HG03521 (cell line): ENCODE measurements around the gene R3HDM4.
"Not testable (repeated sequence)": the region's sequence is repeated elsewhere in the genome, so short reads cannot be mapped to it uniquely, and the experiment has no call there.

Experiments
- ATAC-seq: cut with Tn5 transposase; IDR thresholded peaks from one replicate; pipeline ENCODE4 v1.9.1; 2021; ENCODE audit warnings: mild to moderate bottlenecking, moderate library complexity; ENCODE audit not compliant: unreplicated experiment

R3HDM4 gene

DNA sequence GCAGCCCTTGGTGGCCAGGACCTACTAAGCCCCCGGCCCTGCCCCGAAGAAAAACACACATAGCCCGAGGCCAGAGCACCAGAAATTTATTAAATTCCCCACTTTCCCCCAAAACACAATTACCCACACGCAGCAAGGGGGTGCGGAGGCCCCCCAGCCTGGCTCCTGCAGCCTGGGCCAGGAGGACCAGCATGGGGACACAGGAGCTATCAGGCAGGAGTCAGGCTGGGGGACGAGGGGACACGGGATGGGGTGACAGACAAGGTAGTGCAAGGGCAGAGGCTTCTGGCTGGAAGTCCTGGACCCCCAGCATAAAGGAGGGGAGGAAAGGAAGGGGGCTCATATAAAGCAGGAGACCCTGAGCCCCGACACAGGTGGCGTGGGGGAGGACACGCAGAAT, 16.6 kb downstream of the R3HDM4 start:
- no peak for ATAC-seq

DNA sequence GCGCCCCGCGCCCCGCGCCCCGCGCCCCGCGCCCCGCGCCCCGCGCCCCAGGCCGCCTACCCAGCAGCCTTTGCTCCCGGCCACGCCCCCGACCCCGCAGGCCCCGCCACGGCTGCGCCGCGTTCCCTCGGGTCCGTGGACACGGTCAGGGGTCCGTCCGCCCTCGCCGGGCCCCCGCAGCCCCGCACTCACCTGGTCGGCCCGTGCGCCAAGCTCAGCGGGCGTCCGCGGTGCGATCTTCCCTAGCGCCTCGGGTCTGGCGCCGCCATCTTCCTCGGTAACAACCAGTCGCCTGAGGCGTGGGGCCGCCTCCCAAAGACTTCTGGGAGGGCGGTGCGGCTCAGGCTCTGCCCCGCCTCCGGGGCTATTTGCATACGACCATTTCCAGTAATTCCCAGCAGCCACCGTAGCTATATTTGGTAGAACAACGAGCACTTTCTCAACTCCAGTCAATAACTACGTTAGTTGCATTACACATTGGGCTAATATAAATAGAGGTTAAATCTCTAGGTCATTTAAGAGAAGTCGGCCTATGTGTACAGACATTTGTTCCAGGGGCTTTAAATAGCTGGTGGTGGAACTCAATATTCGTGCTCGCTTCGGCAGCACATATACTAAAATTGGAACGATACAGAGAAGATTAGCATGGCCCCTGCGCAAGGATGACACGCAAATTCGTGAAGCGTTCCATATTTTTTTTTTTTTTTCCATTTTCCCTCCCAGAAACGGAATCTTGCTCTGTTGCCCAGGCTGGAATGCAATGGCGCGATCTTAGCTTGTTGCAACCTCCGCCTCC, 19.9 kb downstream of the R3HDM4 start, which contains the start of the genes MED16 and RNU6-9:
MED16 (minus strand) TSS at position 294 of the 796 bp plus-strand sequence. CDS start 2,056 bp downstream, outside the sequence.
RNU6-9 (plus strand) TSS at position 591 of the 796 bp plus-strand sequence.
- peak; percentile 81 for ATAC-seq

DNA sequence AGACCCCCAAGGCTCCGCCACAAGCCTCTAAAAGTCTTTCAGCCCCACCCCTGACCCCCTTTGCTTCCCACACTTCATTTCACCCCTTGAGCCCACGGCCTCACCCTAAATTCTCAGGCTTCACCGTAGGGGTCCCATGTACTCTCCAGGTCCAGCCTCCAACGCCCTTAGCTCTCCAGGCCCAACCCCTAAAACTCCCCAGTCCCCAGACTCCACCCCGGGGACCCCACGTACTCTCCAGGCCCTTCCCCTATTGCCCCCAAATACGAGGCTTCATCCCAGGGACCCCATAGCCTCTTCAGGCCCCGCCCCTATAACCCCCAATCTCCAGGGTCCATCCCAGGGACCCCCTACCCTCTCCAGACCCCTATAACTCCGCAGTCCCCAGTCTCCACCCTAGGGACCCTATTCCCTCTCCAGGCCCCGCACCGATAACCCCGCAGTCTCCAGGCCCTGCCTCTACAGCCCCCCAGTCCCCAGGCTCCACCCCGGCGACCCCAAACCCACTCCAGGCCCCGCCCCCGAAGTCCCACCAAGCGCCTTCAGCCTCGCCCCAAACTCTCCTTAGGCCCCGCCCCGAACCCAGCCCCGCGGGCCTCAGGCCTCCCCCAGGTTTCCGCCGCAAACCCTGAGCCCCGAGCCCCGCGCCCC, 20.7 kb downstream of the R3HDM4 start:
- ATAC-seq: no peak

DNA sequence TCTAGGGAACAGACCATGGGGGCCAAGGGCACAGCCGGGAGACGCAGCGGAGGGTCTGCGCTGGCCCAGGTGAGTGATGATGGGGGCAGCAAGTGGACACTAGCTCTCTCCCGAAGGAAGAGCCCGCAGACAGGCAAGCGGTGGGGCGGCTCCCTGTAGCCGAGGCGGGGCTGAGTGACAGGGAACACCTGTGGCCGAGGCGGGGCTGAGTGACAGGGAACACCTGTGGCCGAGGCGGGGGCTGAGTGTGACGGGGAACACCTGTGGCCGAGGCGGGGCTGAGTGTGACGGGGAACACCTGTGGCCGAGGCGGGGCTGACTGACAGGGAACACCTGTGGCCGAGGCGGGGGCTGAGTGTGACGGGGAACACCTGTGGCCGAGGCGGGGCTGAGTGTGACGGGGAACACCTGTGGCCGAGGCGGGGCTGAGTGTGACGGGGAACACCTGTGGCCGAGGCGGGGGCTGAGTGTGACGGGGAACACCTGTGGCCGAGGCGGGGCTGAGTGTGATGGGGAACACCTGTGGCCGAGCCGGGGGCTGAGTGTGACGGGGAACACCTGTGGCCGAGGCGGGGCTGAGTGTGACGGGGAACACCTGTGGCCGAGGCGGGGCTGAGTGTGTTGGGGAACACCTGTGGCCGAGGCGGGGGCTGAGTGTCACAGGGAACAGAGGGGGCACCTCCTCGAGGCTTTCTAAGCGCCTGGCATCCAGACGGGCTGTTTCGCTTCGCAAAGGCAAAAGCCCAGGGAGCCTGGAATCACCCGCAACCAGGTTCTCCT, 21.4 kb downstream of the R3HDM4 start:
- not testable (repeated sequence) for ATAC-seq

DNA sequence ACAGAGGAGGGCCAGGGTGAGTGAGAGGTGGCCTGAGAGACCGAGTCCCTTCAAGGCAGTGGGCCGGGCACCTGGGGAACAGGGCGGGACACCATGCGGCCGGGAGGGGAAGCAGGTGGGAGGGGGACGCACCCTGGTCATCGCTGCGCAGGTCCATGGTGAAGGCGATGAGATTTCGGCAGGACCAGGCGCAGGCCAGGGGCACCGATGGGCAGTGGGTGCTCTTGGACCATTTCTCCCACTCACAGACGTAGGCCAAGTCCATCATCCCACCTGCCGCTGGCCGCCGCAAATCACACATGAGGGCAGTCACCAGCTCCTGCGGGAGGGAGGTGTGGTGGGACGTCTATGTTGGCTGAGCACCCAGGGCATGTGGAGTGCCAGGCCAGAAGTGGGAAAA, 22.2 kb downstream of the R3HDM4 start:
- ATAC-seq: no peak

DNA sequence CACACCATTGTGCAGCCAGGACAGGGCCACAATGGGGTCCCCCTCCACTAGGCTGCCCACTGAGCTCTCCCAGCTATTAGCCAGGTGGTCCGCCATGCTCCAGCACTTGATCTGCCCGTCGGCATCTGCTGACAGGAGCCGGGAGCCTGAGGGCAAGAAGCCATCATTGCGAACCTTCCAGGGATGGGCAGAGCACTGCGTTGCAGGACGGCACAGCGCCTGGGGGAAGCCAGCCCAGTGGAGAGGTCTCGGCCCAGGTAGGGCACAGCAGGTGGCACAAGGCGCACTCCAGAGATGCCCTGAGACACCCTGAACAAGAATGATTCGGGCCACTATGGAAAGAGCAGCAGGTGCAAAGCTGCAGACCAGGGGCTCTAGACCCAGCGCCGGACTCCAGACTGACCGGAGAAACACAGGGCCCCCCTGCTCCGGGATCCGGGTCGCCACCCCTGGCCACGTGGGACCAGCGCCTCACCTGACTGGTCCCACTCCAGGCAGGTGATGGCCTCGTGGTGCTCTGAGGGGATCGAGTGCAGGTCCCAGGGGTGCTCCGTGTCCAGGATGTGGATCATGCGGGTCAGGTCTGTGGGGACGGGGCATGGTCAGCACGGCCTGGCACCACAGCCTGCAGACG, 23.2 kb downstream of the R3HDM4 start:
- ATAC-seq: no peak

DNA sequence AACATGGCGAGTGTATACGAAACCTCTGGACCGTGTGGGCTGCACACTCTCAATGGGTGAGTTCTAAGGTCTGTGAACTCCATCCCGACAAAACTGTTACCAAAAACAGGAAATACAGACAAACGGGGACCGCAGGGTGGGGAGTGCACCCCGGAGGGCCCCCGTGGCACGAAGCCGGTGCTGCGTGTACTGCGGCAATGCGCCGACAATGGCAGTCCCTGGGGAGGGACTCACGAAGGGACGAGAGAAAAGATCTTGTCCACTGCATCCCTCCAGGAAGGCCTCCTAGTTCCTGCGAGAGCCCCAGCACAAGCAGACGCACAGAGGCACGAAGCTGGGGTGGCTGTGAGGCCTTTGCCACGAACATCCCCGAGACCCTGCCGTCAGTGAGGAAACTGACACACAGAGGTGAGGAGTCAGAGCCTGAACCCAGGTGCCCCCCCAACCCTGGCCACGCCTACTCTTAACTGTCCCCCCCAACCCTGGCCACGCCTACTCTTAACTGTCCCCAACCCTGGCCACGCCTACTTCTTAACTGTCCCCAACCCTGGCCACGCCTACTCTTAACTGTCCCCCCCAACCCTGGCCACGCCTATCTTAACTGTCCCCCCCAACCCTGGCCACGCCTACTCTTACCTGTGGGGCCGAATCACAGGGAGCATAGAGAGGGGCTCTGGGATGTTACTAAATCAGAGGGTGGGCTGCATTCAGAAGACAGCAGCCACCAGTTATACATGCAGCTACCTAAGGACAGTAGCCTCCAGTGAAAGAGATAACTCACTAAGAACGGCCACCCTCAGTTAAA, 24.2 kb downstream of the R3HDM4 start:
- ATAC-seq: no peak

DNA sequence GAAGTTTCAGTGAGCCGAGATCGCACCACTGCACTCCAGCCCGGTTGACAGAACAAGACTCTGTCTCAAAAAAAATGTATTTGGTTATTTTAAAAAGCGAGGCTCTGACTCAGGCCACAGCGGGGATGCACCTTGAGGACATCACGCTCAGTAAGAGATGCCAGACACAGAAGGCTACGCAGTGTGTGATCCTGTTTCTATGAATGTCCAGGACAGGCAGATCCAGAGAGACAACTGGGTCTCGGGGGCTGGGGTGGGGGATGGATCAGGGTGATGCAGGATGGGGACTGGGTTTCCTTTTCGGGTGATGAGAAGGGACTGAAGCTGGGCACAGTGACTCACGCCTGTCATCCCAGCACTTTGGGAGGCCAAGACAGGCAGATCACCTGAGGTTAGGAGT, 25.4 kb downstream of the R3HDM4 start:
- ATAC-seq: no peak

DNA sequence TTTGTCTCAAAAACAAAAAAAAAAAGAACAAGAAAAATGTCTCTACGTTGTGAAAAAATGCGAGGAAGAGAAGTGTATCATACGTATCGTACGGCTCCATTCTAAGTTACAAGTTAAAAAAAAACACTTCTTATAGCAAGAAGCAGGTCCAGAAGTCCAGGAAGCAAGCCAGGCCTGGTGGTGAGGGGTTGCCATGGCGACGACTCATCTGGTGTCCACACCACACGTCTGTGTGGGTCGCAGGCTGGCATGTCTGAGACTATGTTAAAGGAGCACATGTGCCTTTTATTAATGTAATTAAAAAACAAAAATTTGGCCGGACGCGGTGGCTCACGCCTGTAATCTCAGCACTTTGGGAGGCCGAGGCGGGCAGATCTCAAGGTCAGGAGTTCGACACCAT, 25.9 kb downstream of the R3HDM4 start:
- no peak for ATAC-seq

DNA sequence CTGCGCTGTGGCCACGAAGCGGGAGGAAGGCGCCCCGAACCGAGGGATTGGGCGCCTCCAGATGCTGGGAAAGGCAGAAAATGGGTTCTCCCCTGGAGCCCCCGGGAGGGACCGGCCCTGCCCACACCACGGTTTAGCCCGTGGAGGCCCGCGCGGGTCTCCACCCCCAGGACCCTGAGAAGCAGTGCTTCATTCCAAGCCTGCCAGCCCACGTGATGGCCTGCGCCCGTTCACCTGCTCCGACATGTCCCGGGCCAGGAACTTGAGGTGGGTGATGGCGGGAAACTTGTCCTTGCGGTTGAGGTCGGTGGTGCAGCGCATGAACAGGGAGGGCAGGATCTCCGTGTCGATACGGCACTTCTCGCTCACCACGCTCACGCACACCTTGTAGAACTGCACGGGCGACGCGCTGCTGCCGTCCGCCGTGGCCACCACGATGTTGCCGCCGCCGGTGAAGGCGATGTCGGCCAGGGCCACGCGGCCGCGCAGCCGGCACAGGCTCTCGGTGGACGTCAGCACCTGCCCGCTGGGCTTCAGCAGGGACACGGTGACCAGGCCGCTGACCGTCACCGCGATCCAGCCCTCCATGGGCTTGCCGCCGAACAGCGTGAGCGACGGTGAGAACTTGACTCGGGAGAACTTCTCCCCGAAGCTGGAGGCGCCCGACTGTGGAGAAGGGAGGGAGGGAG, 27.3 kb downstream of the R3HDM4 start:
- no peak for ATAC-seq

DNA sequence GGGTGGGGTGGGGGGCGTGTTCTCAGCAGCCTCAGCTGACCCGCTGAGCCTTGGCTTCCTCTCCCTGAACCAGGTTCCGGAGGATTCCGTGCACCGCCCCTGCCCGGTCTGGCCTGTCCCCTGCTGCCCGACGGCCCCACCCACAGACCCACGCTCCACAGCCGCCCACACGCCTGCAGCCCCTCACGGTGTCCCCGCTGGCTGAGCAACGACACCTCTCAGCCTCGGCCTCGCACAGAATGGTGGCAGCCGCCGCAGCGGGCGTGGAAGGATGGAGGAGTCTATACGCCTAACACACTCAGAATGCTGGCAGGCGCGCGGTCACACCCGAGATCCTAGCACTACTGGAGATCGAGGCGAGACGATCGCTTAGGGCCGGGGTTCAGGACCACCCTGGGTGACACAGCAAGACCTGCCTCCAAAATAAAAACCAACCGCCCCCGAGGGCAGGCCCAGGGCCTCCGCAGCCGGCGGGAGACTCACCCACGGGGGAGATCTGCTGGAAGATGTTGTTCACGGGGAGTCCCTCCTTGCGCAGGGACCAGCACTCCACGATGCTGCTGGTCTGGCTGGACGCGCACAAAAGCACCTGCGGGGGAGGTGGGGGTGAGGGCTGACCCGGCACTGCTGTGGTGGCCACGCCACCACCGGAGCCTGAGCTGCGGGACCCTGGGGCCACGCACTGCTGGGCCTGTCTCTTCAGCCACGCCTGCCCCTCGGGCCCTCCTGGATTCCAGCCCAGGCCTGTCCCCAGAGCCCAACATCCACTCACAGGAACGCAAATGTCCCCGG, 28.4 kb downstream of the R3HDM4 start:
- ATAC-seq: no peak

DNA sequence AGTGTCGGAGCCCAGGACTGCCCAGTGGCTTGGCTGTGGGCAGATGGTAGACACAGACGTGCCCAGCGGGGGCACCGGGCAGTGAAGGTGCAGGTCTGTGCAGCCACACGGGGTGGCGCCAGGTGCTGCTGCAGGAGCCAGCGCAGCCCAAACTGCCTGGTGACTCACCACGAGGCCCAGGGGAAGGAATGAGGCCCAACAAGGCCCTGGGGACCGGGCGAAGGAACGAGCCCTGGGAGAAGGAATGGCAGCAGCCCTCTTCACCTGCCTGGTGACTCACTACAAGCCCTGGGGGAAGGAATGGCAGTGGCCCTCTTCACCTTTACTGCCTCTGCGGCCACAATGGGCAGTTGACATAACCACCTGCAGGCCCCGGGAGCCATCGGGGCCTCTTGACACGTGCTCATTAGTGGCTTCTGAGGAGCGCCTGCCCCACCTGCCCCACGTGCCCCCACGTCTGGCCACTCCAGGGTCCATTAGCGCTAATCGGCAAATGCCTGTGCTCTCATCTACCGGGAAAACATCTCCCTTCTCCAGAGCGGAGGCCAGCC, 29.3 kb downstream of the R3HDM4 start:
- ATAC-seq: no peak

DNA sequence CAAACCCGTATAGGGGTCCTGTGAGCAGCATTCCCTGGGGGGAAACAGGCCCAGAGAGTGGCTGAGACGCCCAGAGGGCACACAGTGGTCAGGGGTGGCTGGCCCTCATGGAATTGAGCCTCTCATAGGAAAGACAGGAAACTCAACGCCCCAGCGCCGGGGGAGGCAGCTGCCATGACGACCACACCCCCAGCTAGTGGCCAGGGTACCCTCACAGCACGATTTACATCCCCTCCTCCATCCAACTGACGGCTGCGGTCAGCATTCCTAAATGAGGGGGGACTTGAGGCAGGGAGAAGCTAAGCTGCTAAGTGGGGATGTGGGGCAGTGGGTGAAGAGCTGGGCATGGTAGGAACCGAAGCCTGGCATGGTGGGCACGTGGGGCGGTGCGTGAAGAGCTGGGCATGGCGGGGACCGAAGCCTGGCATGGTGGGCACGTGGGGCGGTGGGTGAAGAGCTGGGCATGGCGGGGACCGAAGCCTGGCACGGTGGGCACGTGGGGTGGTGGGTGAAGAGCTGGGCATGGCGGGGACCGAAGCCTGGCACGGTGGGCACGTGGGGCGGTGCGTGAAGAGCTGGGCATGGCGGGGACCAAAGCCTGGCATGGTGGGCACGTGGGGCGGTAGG, 30.0 kb downstream of the R3HDM4 start:
- ATAC-seq: no peak

DNA sequence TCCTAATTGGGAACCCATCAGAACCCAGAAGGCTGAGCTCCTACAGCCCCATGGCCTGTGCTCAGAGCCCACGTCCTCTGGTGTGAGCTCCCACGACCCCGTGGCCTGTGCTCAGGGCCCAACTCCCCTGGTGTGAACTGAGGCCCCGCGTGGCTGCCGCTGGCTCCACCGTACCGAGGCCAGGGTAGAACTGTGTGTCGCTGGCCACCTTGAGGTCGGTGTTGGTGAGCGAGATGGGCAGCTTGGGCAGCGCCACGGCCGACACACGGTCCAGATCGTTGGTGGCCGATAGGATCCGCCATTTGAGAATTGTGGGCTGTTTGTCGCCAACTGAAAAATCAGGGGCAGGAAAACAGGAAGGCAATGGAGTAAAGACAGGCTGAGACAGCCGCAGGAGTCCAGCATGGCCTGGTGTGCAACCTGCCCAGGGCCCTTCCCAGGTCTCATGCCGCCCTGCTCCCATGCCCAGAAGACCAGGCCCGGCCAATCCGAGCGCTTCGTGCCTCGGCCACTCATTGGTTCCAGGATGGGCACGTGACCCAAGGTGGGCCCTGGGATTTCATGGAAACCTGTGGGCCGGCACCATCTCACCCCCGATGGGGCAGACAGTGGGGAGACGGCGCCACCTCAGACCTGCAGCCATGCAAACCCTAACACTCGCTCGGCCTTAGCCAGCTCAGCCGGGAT, 31.5 kb downstream of the R3HDM4 start:
- no peak for ATAC-seq

DNA sequence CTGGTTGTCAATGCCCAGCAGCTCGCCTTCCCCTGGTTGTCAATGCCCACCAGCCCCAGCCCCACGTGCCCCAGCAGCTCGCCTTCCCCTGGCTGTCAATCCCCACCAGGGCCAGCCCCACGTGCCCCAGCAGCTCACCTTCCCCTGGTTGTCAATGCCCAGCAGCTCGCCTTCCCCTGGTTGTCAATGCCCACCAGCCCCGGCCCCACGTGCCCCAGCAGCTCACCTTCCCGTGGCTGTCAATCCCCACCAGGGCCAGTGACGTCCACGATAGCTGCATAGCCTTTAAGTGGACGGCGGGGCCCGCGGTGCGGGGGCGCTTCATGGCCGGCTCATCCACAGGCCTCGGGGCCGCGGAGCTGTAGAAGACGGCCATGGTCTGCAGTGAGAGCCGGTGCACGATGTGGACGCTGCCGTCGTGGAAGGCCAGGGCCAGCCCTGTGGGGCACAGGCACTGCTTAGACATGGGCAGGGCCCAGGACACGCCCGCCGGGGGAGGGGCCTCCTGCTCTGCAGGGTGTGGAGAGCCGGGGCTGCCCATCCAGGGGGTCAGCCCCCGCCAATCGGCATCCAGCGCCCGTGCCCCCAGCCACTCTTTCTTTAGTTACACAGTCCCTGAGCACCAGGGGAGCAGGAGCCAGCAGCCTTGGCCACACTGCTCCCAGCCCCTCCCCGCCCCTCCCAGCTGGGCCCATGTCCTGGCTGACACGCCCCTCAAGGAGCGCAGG, 33.1 kb downstream of the R3HDM4 start:
- no peak for ATAC-seq

DNA sequence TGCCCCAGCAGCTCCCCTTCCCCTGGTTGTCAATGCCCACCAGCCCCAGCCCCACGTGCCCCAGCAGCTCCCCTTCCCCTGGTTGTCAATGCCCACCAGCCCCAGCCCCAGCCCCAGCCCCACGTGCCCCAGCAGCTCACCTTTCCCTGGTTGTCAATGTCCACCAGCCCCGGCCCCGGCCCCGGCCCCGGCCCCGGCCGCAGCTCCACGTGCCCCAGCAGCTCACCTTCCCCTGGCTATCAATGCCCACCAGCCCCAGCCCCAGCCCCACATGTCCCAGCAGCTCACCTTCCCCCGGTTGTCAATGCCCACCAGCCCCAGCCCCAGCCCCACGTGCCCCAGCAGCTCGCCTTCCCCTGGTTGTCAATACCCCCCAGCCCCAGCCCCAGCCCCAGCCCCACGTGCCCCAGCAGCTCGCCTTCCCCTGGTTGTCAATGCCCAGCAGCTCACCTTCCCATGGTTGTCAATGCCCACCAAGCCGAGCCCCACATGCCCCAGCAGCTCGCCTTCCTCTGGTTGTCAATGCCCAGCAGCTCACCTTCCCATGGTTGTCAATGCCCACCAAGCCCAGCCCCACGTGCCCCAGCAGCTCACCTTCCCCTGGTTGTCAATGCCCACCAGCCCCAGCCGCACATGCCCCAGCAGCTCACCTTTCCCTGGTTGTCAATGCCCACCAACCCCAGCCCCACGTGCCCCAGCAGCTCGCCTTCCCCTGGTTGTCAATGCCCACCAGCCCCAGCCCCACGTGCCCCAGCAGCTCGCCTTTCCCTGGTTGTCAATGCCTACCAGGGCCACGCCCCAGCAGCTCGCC, 34.1 kb downstream of the R3HDM4 start:
- not testable (repeated sequence) for ATAC-seq
